Jurkat, Clone E6-1 (cell line): ENCODE data around the gene NDUFA5.
A peak's percentile ranks its signal among the peaks of the same experiment; 100 is the strongest.
"Not testable (repeated sequence)": the region's sequence is repeated elsewhere in the genome, so short reads cannot be mapped to it uniquely, and the experiment has no call there.

ENCODE experiments used
- DNase-seq: peaks from one replicate; pipeline ENCODE4 v3.0.0-alpha.2; 2011; ENCODE audit warnings: low read depth, low spot score
- H3K4me3 ChIP-seq: 2 replicates; pipeline ENCODE4 v1.5.1; 2011; ENCODE audit warnings: mild to moderate bottlenecking, low read length, control low read depth, moderate library complexity

The NDUFA5 gene

GRCh38 chr7:123562121-123562520 lies 4.5 kb upstream of the NDUFA5 start:
- peak; percentile 41 for DNase-seq
- H3K4me3 ChIP-seq: no peak overlapping the region

- no peak for DNase-seq
- H3K4me3 ChIP-seq: peak overlapping the region; percentile 82
These were observed 764 bp upstream of the NDUFA5 start for GRCh38 chr7:123558289-123558874.

DNA sequence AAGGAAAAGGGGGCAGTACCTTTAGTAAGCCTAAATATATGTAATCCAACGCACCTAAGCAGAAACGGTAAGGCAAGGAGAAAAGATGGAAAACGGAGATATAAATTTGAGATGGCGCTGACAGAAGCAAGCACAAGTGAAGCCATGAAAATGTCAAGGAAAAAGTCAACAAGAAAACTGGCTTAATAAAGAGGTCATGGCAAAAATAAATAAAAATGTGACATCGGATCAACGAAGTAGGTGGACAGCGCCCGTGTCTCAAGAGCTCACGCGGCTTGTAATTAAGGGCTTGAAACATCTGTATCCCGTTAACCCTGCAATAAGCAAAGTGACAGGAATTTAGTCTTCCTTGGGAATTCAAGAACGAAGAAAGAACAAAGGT lies 611 bp downstream of the NDUFA5 start:
- DNase-seq: no peak
- peak overlapping the region; percentile 82 for H3K4me3 ChIP-seq

DNA sequence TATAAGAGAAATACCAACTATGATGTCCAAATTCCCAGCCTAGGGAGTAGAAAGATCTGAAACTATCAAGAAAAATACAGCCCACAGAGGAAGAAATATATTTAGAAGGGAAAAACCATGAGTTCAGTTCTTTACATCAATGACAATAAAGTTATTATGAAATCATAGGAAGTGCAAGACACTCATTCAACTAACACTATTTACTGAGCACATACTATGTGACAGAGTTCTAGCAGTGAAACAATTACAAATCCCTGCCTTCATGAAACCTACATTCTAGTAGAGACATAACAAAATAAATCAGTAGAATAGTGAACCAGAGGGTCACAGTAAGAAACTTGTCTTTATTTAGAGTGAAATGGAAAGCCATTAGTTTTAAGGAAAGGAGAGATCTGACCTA lies 2.1 kb downstream of the NDUFA5 start:
- DNase-seq: no peak
- H3K4me3 ChIP-seq: no peak overlapping the region

DNA sequence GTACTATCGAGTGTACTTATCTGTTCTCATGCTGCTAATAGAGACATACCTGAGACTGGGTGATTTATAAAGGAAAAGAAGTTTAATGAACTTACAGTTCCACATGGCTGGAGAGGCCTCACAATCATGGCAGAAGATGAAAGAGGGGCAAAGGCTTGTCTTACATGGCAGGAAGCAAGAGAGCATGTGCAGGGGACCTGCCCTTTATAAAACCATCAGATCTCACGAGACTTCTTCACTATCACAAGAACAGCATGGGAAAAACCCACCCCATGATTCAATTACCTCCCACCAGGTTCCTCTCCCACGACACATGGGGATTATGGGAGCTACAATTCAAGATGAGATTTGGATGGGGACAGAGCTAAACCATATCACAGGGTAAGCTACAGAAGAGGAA lies 4.5 kb downstream of the NDUFA5 start:
- H3K4me3 ChIP-seq: no peak overlapping the region
- DNase-seq: no peak

DNA sequence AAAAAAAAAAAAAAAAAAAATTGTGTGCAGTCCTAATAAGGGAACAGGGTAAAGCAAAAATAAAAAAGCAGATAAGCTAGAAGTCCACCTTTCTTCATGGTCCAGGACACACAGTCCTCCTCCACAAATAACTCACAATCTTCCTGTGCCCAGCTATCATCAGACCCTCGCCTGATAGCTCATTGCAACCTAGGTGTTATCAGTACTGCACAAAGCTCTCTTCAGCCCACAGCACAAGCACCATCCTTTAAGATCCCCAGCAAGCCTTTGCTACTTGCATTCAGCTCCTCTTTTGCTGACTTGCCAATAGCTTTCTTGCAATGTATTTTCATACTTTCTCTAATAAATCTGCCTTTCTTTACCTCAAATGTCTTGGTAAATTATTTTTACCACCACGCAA lies 5.0 kb downstream of the NDUFA5 start:
- no peak overlapping the region for H3K4me3 ChIP-seq
- no peak for DNase-seq

- not testable (repeated sequence) for DNase-seq, H3K4me3 ChIP-seq
These were observed 5.5 kb downstream of the NDUFA5 start for GRCh38 chr7:123552134-123552533.

DNA sequence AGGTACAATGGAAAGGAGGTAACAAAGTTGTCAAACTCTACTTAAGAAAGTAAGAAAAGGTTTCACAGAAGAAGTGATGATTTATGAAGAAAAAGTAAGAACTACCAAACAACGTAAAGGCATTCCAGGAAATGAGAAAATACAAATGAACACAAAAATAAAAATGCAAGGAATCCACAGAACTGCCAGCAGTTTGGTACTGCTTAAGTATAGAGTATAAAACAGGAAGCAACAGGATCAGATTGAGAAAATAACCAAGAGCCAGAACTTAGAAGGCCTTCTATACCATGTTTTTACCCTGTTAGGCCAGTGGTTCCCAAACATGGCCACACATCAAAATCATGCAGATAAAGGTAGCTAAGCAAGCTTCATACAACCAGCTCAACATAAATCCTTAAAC lies 9.2 kb downstream of the NDUFA5 start:
- no peak overlapping the region for H3K4me3 ChIP-seq
- DNase-seq: no peak

DNA sequence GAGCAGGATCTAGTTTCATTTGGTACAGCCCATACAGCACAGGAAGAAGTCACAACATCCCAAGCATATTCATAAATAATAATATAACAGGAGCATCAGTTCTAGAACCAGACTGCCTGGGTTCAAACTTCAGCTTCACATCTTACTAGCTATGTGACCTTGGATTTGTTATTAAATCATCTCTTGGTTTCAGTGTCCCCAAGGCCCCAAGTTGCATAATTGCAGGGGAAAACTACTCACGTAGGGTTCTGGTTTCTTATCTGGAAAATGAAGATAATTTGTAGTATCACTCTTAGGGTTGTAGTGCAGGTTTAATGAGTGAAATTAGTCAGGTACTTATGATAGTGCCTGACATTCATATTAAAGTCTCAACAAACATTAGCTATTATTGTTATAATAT lies 17.7 kb downstream of the NDUFA5 start:
- DNase-seq: no peak

DNA sequence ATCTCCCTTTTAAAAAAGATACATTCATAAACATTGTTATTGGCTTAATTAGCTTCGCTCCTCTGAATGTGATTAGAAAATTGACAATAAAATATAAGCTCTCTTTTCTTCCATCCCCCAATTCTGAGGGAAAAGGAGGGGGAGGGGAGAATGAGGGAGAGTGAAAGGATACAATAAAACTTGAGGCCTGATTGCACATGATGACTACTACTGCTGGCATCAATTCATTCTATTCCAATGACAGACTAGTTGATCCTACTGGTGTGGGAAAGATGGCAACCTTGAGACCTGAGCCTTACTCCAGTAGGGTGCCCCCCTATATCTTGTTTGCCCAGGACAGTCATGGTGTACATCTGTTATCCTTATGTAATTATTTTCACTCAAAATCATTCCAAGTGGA lies 18.7 kb downstream of the NDUFA5 start:
- DNase-seq: no peak
- no peak overlapping the region for H3K4me3 ChIP-seq

More for the DNA sequence above, 17.7 kb downstream of the NDUFA5 start:
- no peak overlapping the region for H3K4me3 ChIP-seq

DNA sequence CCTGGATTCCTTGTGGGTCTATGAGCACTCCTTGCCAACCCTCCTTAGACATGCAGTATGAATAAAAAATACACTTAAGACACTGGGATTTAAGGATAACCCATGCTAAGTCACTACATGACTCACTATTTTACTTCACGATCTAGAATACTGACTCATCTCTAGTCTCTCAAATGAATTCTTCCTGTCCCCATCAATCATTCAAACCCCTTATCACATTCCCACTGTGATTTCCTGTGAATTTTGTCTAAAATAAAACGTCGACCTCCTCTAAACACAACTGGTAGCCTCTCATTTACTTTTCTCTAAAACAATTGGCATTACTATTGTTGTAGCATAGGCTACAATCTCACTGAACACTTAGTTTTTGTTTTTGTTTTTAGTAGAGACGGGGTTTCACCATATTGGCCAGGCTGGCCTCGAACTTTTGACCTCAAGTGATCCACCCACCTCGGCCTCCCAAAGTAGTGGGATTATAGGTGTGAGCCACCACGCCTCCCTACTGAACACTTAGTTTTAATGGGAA lies 19.4 kb downstream of the NDUFA5 start:
- no peak for DNase-seq
- no peak overlapping the region for H3K4me3 ChIP-seq

GRCh38 chr7:123537026-123537642 lies 20.5 kb downstream of the NDUFA5 start:
- DNase-seq: peak; percentile 27
- no peak overlapping the region for H3K4me3 ChIP-seq

GRCh38 chr7:123535517-123535916 lies 22.1 kb downstream of the NDUFA5 start:
- no peak for DNase-seq
- peak overlapping the region; percentile 56 for H3K4me3 ChIP-seq

- peak; percentile 88 for DNase-seq
- peak within 1 kb of the TSS; percentile 56 for H3K4me3 ChIP-seq
These were observed 23.0 kb downstream of the NDUFA5 start, which contains the start of gene IQUB for GRCh38 chr7:123534383-123535260. Gene IQUB (minus strand): TSS chr7:123534595. CDS start chr7:123512340, 22,255 bp downstream.

- no peak for DNase-seq
- peak overlapping the region; percentile 49 for H3K4me3 ChIP-seq
These were observed 23.7 kb downstream of the NDUFA5 start for GRCh38 chr7:123533929-123534382.

DNA sequence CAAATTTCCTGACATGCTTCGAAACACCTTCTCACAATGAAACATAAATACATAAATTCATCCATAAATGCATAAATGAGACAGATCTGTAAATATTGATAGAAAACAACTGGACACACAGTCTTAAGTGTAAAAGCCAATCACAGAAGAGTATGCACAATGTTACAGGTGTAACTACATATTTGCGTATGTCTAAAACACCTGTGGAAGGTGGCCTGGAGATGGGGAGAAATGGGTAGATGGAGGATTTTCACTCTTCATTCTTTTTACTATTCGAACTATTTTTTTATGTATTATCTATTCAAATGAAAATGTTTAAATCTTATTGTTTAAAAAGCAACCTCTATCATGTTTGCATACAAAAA lies 24.1 kb downstream of the NDUFA5 start:
- H3K4me3 ChIP-seq: no peak overlapping the region
- DNase-seq: no peak

GRCh38 chr7:123532788-123533552 lies 24.6 kb downstream of the NDUFA5 start:
- DNase-seq, H3K4me3 ChIP-seq: not testable (repeated sequence)

DNA sequence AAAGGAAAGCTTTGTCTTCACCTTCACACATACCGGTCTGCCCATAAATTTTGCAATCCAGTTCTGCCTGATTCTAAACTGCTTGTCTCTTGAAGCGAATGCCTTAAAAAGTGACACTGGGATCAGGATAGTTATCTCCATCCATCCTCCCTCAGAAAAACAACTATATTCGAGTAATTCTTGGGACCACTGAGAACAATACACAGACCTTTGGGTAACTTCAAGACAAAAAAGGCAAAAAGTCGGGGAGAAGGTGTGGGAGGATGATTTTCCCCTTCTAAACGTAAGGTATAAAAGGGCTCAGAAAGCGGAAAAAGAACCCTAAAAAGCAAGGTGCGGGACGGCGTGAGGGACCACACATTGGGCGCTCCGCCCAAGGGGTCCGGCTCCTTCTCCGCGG lies 25.3 kb downstream of the NDUFA5 start:
- DNase-seq, H3K4me3 ChIP-seq: not testable (repeated sequence)

- H3K4me3 ChIP-seq, DNase-seq: not testable (repeated sequence)
These were observed 27.5 kb downstream of the NDUFA5 start for GRCh38 chr7:123530035-123530591.
